Cardiac muscle cell (in vitro differentiated cells and primary cell): ENCODE measurements around the gene NEDD4L. TPM values are rescaled to one million over a fixed set of nuclear protein-coding genes. Genes with fewer than 3 reads are reported as not detected.

Source experiments
- DNase-seq, 2 donors: peaks; one replicate each; pipeline versions ENCODE4 v3.0.0 to v3.0.0-alpha.2; 2010 to 2017; ENCODE audit warnings: low read depth in 1 of 2, low spot score in 1 of 2
- H3K27ac ChIP-seq: fragments of 200-600 bp; sonication (generic); 2 replicates; pipeline ENCODE4 v1.5.1; 2016
- H3K27me3 ChIP-seq: fragments of 200-600 bp; sonication (generic); 2 replicates; pipeline ENCODE4 v1.6.0; 2016; ENCODE audit warnings: control low read depth
- H3K36me3 ChIP-seq: fragments of 200-600 bp; sonication (generic); 2 replicates; pipeline ENCODE4 v1.5.1; 2016; ENCODE audit warnings: control low read depth
- H3K4me1 ChIP-seq: fragments of 200-600 bp; sonication (generic); 2 replicates; pipeline ENCODE4 v1.8.1; 2017; ENCODE audit warnings: low read depth, mild to moderate bottlenecking, mixed run types
- H3K4me3 ChIP-seq: fragments of 200-600 bp; sonication (generic); 2 replicates; pipeline ENCODE4 v1.5.1; 2016; ENCODE audit warnings: mild to moderate bottlenecking
- H3K9me3 ChIP-seq: fragments of 200-600 bp; sonication (generic); 2 replicates; pipeline ENCODE4 v1.5.1; 2017; ENCODE audit warnings: low read depth, mild to moderate bottlenecking, control low read depth
- CTCF ChIP-seq: IDR thresholded peaks from 2 replicates; pipeline ENCODE4 v1.5.1; 2012; ENCODE audit warnings: low read depth, mild to moderate bottlenecking, low read length
- polyA plus RNA-seq: library from polyadenylated mRNA; unstranded; fragments of >200 nt; fragmentation: Nextera tagmentation; extraction: Ambion mirVana; gene quantifications from 2 replicates; pipeline ENCODE4 v1.2.1, GENCODE V29; 2016
- total RNA-seq: library from RNA; depleted of rRNA; stranded (reverse); fragments of >200 nt; gene quantifications from 2 replicates; pipeline ENCODE4 v1.2.3, GENCODE V29; 2016

Gene NEDD4L
- total and polyA plus RNA-seq, 2 experiments from 2014 or later, result 30.8 to 40.5 TPM

- peaks cover 25% of the 10 kb centered on the region for H3K4me1 ChIP-seq
- no peak for TF ChIP-seq CTCF
- no peak for DNase-seq
These were observed 51.6 kb downstream of the NEDD4L start for GRCh38 chr18:58095655-58096054.

DNA sequence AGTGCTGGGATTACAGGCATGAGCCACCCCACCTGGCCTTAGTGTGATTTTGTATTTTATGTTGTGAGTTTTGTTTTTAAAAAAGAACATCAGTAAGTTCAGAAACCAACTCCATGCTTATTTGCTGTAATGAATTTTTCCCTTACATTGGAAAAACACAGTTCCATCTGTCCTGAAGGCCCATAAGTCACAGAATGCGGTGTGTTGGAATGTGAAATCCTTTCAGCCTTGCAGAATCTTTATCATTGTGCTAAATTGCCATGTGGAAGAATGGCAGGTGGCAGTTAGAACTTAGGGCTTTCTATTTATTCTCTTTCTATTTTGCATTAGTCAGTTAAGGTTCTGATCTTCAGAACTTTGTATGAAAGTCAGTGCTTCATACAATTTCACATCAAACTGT lies 52.6 kb downstream of the NEDD4L start:
- Histone ChIP-seq H3K27me3 (no peaks in the 10 kb centered on the region), H3K4me3 (no peak overlapping the region), H3K4me1 (peaks cover 25% of the 10 kb centered on the region), H3K36me3 (no peaks in the 10 kb centered on the region), H3K27ac (peak overlapping the region; percentile 79), H3K9me3 (no peaks in the 10 kb centered on the region)
- TF ChIP-seq CTCF, result no peak
- DNase-seq, result no peak

More at GRCh38 chr18:58095655-58096054, 51.6 kb downstream of the NEDD4L start:
- no peaks in the 10 kb centered on the region for H3K9me3 ChIP-seq
- H3K27me3 ChIP-seq, result no peaks in the 10 kb centered on the region
- no peak overlapping the region for H3K4me3 ChIP-seq
- no peak overlapping the region for H3K27ac ChIP-seq
- H3K36me3 ChIP-seq, result no peaks in the 10 kb centered on the region

GRCh38 chr18:58097121-58097906 lies 53.3 kb downstream of the NEDD4L start:
- no peak for TF ChIP-seq CTCF
- Histone ChIP-seq H3K27ac (peak overlapping the region; percentile 79), H3K27me3 (no peaks in the 10 kb centered on the region), H3K4me1 (peaks cover 28% of the 10 kb centered on the region), H3K4me3 (no peak overlapping the region), H3K36me3 (no peaks in the 10 kb centered on the region), H3K9me3 (no peaks in the 10 kb centered on the region)
- peak in 1 of 2 donors; percentile 14 for DNase-seq

GRCh38 chr18:58097907-58098166 lies 53.8 kb downstream of the NEDD4L start:
- no peak for TF ChIP-seq CTCF
- Histone ChIP-seq H3K9me3 (no peaks in the 10 kb centered on the region), H3K27me3 (no peaks in the 10 kb centered on the region), H3K27ac (peak overlapping the region; percentile 79), H3K4me1 (peaks cover 33% of the 10 kb centered on the region), H3K36me3 (no peaks in the 10 kb centered on the region), H3K4me3 (no peak overlapping the region)
- DNase-seq, result no peak

DNA sequence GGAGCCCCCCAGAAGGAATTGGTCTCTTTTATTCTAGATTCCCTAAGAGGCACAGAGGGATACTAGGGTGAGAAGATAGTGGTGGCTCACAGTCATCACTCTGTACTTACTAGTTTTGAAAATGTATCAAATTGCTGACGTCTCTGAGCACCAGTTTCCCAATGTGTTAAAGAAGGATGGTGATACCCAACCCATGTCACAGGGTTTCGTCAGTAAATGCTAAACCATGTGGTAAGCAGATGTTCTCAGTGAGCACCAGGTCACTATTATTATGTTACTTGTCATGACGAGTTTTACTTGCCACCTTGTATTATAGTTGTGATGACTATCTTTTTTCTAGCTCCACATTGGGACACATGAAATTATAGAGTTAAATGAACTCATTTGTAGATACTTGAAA lies 54.7 kb downstream of the NEDD4L start:
- no peak for DNase-seq
- Histone ChIP-seq H3K27ac (no peak overlapping the region), H3K4me1 (peaks cover 34% of the 10 kb centered on the region), H3K36me3 (no peaks in the 10 kb centered on the region), H3K9me3 (no peaks in the 10 kb centered on the region), H3K4me3 (no peak overlapping the region), H3K27me3 (no peaks in the 10 kb centered on the region)
- no peak for TF ChIP-seq CTCF

GRCh38 chr18:58100154-58100553 lies 56.1 kb downstream of the NEDD4L start:
- H3K27ac ChIP-seq, result peak overlapping the region; percentile 25
- no peak overlapping the region for H3K4me3 ChIP-seq
- no peak for DNase-seq
- H3K36me3 ChIP-seq, result no peaks in the 10 kb centered on the region
- H3K27me3 ChIP-seq, result no peaks in the 10 kb centered on the region
- H3K9me3 ChIP-seq, result no peaks in the 10 kb centered on the region
- peaks cover 33% of the 10 kb centered on the region for H3K4me1 ChIP-seq
- no peak for TF ChIP-seq CTCF
